ENCODE results near the gene COASY. TPM values are rescaled to one million over a fixed set of nuclear protein-coding genes. Genes with fewer than 3 reads are reported as not detected.

The COASY gene
- total and polyA plus RNA-seq, 2 experiments from 2014 or later: 60.1 to 72.1 TPM

DNA sequence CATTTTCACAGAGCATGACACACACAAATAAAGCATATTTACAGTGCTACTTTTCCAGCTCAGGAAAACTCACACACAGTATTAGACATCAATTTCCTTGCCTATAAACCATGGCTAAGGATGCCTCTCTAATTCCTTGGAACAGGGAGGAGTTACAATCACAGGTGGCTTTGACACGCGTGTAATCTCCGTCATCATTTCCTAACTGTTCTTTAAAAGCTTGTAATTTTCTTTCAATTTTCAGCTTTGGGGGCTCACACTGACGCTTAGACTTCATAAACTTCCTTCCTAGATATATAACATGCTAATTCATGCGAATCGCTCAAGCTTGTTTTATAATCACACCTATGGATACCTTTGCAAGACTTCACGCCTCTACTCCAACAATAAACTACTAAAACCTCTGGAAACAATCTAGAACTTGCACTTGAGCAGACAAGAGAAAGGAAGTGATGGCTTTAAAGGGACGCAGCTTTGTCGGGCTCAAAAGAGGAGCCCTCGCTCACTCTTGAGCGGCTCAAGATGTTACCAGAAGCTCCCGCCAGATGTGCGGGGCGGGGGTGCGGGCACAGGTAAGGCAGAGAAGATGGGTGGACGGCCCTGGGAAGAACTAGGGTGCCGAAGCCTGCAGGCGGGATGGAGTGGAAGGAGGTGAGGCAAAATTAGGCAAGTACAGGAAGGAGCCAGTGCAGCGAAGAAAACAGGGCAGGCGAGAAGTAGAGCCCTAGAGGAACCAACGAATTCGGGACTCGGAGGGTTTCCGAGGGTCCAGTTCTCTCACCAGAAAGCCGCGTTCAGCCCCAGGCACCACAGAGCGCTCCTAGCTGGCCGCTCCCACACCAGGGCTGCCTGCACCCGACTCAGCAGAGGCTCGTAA is 46.6 kb downstream of the COASY start:
- Mint-ChIP-seq H3K36me3 (ENCODE audit: low read depth) (peaks cover 26% of the 10 kb centered on the region), H3K9me3 (no peaks in the 10 kb centered on the region; the same call in 2 of the 3 replicates), H3K4me3 (peak overlapping the region; percentile 97), H3K27ac (peak overlapping the region; percentile 87), H3K27me3 (ENCODE audit: insufficient read depth, low read depth, poor library complexity) (peaks cover 4% of the 10 kb centered on the region), H3K4me1 (peaks cover 6% of the 10 kb centered on the region; the same call in 2 of the 3 replicates)
- Histone ChIP-seq H3K79me2 (replicated peaks; ENCODE audit: insufficient read depth) (peaks cover 64% of the 10 kb centered on the region), H3F3A (replicated peaks; ENCODE audit: low read depth) (peaks cover 9% of the 10 kb centered on the region; the same call in 1 of the 2 replicates), H4K20me1 (replicated peaks; ENCODE audit: insufficient read depth) (peaks cover 45% of the 10 kb centered on the region), H3K9me2 (ENCODE audit: insufficient read depth) (no peaks in the 10 kb centered on the region), H3K36me3 (ENCODE audit: insufficient read depth) (peaks cover 13% of the 10 kb centered on the region; the same call in 1 of the 2 replicates), H3K4me3 (peak overlapping the region; percentile 99), H2AFZ (peak overlapping the region; percentile 94), H3K4me2 (peak overlapping the region; percentile 100), H3K27me3 (ENCODE audit: insufficient read depth) (no peaks in the 10 kb centered on the region), H3K4me1 (ENCODE audit: insufficient read depth) (peaks cover 18% of the 10 kb centered on the region), H3K27ac (ENCODE audit: low read depth) (peak overlapping the region; percentile 86)
- ATAC-seq (peak; percentile 69), DNase-seq (ENCODE audit: low spot score) (peak; percentile 58)
- TF ChIP-seq EZH2 (IDR thresholded peaks at IDR 0.05; ENCODE audit: low read depth, unreplicated experiment): no peak
- TF ChIP-seq POLR2AphosphoS5 (IDR thresholded peaks at IDR 0.05; ENCODE audit: low read depth): no peak
- TF ChIP-seq, protein P1, sequence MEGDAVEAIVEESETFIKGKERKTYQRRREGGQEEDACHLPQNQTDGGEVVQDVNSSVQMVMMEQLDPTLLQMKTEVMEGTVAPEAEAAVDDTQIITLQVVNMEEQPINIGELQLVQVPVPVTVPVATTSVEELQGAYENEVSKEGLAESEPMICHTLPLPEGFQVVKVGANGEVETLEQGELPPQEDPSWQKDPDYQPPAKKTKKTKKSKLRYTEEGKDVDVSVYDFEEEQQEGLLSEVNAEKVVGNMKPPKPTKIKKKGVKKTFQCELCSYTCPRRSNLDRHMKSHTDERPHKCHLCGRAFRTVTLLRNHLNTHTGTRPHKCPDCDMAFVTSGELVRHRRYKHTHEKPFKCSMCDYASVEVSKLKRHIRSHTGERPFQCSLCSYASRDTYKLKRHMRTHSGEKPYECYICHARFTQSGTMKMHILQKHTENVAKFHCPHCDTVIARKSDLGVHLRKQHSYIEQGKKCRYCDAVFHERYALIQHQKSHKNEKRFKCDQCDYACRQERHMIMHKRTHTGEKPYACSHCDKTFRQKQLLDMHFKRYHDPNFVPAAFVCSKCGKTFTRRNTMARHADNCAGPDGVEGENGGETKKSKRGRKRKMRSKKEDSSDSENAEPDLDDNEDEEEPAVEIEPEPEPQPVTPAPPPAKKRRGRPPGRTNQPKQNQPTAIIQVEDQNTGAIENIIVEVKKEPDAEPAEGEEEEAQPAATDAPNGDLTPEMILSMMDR (conservative IDR thresholded peaks at IDR 0.05; ENCODE audit: low read depth in 2 of 2): peak in 1 of 2 experiments; percentile 23; a peak in 1 of 4 replicates

DNA sequence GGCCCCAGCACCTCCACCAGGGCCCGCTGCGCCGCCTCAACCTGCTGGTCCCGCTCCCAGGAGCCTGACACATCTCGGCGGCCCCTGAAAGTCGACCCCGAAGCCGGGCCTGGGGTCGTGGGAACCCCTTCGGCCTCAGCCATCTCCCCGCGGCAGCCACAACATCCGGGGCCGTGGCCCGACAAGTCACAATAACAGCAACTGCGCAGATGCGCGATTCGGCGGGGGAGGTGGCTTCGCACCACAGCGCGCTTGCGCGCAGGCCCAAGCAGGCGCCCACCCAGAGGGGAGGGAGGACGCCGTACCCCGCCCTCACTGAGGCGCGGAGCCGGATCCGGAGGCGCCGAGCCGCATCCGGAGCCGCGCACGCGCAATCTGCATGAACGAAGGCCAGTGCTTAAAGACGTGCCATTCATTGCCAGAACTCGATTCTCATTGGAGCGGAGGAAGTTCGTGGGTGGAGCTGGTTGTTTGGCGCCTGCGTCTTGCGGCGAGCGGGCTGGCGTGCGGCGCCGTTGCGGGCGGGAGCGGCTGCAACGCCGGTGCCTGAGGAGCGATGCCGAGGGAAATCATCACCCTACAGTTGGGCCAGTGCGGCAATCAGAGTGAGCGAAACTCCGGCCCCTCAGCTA is 47.4 kb downstream of the COASY start, which contains the start of the genes RETREG3 and TUBG1:
TSS of gene RETREG3 (minus strand) at position 193 of the 632 bp plus-strand sequence. CDS start at position 143, 50 bp downstream.
TSS of gene TUBG1 (plus strand) at position 502 of the 632 bp plus-strand sequence. CDS start at position 557, 55 bp downstream.
- peaks cover 32% of the 10 kb centered on the region for H3K36me3 Mint-ChIP-seq (ENCODE audit: low read depth)
- ATAC-seq (peak; percentile 84), DNase-seq (ENCODE audit: low spot score) (peak; percentile 99)
- H3K4me3 ChIP-seq: peak within 1 kb of the TSS; percentile 99
- H3K27ac Mint-ChIP-seq: peak within 1 kb of the TSS; percentile 89
- peaks cover 13% of the 10 kb centered on the region; the same call in 1 of the 2 replicates for H3K36me3 ChIP-seq (ENCODE audit: insufficient read depth)
- TF ChIP-seq EZH2 (IDR thresholded peaks at IDR 0.05; ENCODE audit: low read depth, unreplicated experiment): no peak
- no peak for TF ChIP-seq NANOG (IDR thresholded peaks at IDR 0.05; ENCODE audit: borderline replicate concordance)
- TF ChIP-seq POLR2AphosphoS5 (IDR thresholded peaks at IDR 0.05; ENCODE audit: low read depth): peak; percentile 88
- TF ChIP-seq, protein P2, sequence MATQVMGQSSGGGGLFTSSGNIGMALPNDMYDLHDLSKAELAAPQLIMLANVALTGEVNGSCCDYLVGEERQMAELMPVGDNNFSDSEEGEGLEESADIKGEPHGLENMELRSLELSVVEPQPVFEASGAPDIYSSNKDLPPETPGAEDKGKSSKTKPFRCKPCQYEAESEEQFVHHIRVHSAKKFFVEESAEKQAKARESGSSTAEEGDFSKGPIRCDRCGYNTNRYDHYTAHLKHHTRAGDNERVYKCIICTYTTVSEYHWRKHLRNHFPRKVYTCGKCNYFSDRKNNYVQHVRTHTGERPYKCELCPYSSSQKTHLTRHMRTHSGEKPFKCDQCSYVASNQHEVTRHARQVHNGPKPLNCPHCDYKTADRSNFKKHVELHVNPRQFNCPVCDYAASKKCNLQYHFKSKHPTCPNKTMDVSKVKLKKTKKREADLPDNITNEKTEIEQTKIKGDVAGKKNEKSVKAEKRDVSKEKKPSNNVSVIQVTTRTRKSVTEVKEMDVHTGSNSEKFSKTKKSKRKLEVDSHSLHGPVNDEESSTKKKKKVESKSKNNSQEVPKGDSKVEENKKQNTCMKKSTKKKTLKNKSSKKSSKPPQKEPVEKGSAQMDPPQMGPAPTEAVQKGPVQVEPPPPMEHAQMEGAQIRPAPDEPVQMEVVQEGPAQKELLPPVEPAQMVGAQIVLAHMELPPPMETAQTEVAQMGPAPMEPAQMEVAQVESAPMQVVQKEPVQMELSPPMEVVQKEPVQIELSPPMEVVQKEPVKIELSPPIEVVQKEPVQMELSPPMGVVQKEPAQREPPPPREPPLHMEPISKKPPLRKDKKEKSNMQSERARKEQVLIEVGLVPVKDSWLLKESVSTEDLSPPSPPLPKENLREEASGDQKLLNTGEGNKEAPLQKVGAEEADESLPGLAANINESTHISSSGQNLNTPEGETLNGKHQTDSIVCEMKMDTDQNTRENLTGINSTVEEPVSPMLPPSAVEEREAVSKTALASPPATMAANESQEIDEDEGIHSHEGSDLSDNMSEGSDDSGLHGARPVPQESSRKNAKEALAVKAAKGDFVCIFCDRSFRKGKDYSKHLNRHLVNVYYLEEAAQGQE (IDR thresholded peaks at IDR 0.05; ENCODE audit: unreplicated experiment): no peak
- TF ChIP-seq ZNF114 (CRISPR knock-in tag; IDR thresholded peaks at IDR 0.05): no peak
- no peak for TF ChIP-seq STAT1 (IDR thresholded peaks at IDR 0.05; ENCODE audit: unreplicated experiment)
- TF ChIP-seq, protein P3, sequence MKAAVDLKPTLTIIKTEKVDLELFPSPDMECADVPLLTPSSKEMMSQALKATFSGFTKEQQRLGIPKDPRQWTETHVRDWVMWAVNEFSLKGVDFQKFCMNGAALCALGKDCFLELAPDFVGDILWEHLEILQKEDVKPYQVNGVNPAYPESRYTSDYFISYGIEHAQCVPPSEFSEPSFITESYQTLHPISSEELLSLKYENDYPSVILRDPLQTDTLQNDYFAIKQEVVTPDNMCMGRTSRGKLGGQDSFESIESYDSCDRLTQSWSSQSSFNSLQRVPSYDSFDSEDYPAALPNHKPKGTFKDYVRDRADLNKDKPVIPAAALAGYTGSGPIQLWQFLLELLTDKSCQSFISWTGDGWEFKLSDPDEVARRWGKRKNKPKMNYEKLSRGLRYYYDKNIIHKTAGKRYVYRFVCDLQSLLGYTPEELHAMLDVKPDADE (IDR thresholded peaks at IDR 0.05): no peak
- TF ChIP-seq EZH2phosphoT487 (IDR thresholded peaks at IDR 0.05; ENCODE audit: unreplicated experiment): no peak
- TF ChIP-seq ZNF331 (CRISPR knock-in tag; IDR thresholded peaks at IDR 0.05; ENCODE audit: low read depth): no peak
- peaks cover 18% of the 10 kb centered on the region for H3K4me1 ChIP-seq (ENCODE audit: insufficient read depth)
- H3K79me2 ChIP-seq (replicated peaks; ENCODE audit: insufficient read depth): peaks cover 57% of the 10 kb centered on the region
- peak within 1 kb of the TSS; percentile 94 for H2AFZ ChIP-seq
- H3K9me3 Mint-ChIP-seq: no peaks in the 10 kb centered on the region; the same call in 2 of the 3 replicates
- H3K9me2 ChIP-seq (ENCODE audit: insufficient read depth): no peaks in the 10 kb centered on the region
- peaks cover 42% of the 10 kb centered on the region for H4K20me1 ChIP-seq (replicated peaks; ENCODE audit: insufficient read depth)
- peaks cover 9% of the 10 kb centered on the region; the same call in 1 of the 2 replicates for H3F3A ChIP-seq (replicated peaks; ENCODE audit: low read depth)
- H3K27me3 Mint-ChIP-seq (ENCODE audit: insufficient read depth, low read depth, poor library complexity): peaks cover 6% of the 10 kb centered on the region
- H3K27me3 ChIP-seq (ENCODE audit: insufficient read depth): no peaks in the 10 kb centered on the region
- H3K27ac ChIP-seq (ENCODE audit: low read depth): peak within 1 kb of the TSS; percentile 86
- peak within 1 kb of the TSS; percentile 100 for H3K4me2 ChIP-seq
- peaks cover 6% of the 10 kb centered on the region; the same call in 2 of the 3 replicates for H3K4me1 Mint-ChIP-seq
- H3K4me3 Mint-ChIP-seq: peak within 1 kb of the TSS; percentile 97

Measured in GM23338 (cell line).